MG63 (cell line): Measurements from ENCODE around the gene TRAPPC11. TPM values are rescaled to one million over a fixed set of nuclear protein-coding genes. Genes with fewer than 3 reads are reported as not detected.

Source experiments
- DNase-seq: peaks from one replicate; pipeline ENCODE4 v3.0.0-alpha.2; 2020
- H3K27me3 ChIP-seq: fragments of 250-450 bp; sonication (Bioruptor Pico); 2 replicates; pipeline ENCODE4 v1.5.1; 2020; ENCODE audit warnings: mild to moderate bottlenecking, moderate library complexity
- H3K36me3 ChIP-seq: fragments of 250-450 bp; sonication (Bioruptor Pico); 2 replicates; pipeline ENCODE4 v1.5.1; 2020; ENCODE audit warnings: mild to moderate bottlenecking, moderate library complexity
- H3K4me3 ChIP-seq: fragments of 250-450 bp; sonication (Bioruptor Pico); 2 replicates; pipeline ENCODE4 v1.5.1; 2020; ENCODE audit warnings: mild to moderate bottlenecking, moderate library complexity
- H3K9me3 ChIP-seq: fragments of 250-450 bp; sonication (Bioruptor Pico); 2 replicates; pipeline ENCODE4 v1.5.1; 2020; ENCODE audit warnings: mild to moderate bottlenecking, moderate library complexity
- total RNA-seq: library from RNA; depleted of rRNA; stranded (reverse); fragments of >200 nt; shearing (Covaris generic); gene quantifications from 2 replicates; pipeline ENCODE4 v1.2.3, GENCODE V29; 2014; ENCODE audit warnings: low replicate concordance

Gene TRAPPC11
- total RNA-seq, 1 experiment from 2014 or later = 20.3 TPM

DNA sequence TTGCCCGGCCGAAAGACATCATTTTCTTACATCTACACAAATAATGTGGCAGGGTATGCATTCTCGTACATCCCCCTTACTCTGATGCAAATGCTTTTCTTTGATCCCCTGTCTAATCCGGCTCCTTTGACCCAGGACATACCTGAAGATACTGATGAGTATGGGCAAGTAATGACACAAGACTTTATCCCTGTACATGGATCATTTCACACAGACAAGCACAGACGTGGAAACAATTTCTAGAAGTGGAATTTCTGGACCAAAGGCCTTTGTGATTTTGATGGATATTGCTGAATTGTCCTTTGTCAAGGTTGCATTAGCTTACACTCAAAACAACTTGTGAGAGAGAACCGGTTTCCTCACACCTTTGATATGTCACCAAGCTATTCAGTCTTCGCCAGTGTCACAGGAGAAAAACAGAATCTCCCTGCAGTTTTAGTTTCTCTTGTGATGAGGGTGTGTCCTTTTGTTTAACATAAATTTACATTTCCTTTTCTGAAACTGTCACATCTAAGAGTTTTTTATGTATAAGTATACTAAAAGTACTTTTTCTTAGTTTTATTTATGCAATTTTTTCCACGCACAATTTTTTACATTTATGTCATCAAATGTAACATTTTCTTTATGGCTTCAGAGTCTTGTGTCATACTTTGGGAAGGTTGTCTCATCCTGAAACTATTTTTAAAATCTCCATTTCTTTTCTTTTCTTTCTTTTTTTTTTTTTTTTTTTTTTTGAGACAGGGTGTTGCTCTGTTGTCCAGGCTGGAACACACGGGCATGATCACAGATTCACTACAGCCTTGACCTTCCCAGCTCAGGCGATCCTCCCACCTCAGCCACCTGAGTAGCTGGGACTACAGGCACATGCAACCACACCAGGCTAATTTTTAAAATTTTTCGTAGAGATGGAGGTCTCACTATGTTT is 25.4 kb upstream of the TRAPPC11 start:
- no peak overlapping the region for H3K4me3 ChIP-seq
- no peaks in the 10 kb centered on the region for H3K36me3 ChIP-seq
- DNase-seq = no peak
- no peaks in the 10 kb centered on the region for H3K27me3 ChIP-seq
- H3K9me3 ChIP-seq = no peaks in the 10 kb centered on the region

DNA sequence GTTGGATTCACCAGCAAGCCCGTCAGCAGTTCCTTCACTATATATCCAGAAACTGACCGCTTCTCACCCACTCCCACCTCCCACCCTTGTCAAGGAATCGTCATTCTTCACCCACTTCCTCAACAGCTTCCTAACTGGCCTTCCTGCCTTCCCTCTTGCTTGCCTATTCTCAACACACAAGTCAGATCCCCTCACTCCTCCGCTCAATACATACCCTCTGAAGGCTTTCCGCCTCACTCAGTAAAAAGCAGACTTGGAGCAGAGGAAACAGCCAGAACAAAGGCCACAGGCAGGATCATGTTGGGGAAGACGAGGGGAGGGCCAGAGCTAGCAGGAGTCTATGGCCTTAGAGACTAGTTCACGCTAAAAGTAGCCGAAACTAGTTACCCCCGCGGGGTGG is 23.8 kb upstream of the TRAPPC11 start:
- H3K4me3 ChIP-seq = no peak overlapping the region
- DNase-seq = no peak

DNA sequence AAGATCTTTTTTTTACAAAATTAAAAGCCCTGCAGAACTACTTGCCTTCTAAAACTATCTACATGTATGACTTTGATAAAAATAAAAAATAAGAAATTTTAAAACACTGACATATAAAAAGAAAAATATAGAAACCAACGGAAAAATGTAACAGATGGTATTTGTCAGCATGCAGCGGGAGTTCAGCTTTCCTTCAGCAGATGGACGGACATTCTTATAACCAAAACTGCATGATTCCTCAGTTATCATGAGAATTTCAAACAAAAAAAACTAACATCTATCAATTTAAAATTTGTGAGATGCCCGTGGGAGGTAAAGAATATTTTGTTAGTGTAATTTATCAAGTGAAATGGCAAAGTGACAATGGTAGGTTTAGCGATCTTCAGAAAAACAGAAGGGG is 23.4 kb upstream of the TRAPPC11 start:
- Histone ChIP-seq H3K36me3 (no peaks in the 10 kb centered on the region), H3K27me3 (no peaks in the 10 kb centered on the region), H3K4me3 (no peak overlapping the region), H3K9me3 (no peaks in the 10 kb centered on the region)
- no peak for DNase-seq

More for the DNA sequence above, 23.8 kb upstream of the TRAPPC11 start:
- Histone ChIP-seq H3K9me3 (no peaks in the 10 kb centered on the region), H3K36me3 (no peaks in the 10 kb centered on the region), H3K27me3 (no peaks in the 10 kb centered on the region)

DNA sequence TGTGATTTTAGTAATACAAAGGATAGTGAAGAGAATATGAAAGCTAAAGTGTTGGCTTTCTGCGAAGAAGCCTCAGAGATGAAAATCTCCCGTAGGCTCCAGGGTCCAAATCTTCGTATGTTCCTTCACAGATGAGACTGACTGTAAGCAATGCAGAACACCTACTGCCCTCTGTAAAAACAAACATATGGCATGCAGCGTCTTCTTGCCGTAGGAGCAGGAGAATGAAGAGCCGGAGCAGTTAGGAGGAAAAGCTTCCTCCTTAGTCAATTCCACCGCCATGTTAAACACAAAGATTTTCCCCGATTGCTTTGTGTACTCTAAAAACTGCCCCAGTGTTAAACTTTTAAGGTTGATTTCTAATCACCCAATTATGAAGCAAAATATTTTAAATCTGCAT is 22.6 kb upstream of the TRAPPC11 start:
- Histone ChIP-seq H3K9me3 (no peaks in the 10 kb centered on the region), H3K27me3 (no peaks in the 10 kb centered on the region), H3K4me3 (no peak overlapping the region), H3K36me3 (peaks cover 3% of the 10 kb centered on the region)
- no peak for DNase-seq

DNA sequence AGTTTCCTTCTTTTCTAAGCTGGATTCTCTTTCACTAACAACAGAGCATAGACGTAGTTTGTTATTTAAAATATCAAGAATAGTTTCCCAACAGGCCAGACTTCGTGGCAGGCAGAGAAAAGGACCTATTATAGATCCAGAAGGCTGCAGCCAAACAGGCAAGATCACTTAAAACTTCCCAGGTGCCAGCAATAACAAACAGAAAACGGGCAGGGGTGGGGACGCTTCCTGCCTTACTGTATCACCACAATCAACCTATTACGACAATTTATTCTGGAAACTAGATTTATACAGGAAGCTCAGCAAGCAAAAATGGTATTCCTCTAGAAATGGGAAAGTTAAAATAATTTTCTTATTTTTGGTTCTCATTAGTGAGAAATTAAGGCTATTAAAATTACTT is 22.2 kb upstream of the TRAPPC11 start:
- Histone ChIP-seq H3K27me3 (no peaks in the 10 kb centered on the region), H3K4me3 (no peak overlapping the region), H3K9me3 (no peaks in the 10 kb centered on the region), H3K36me3 (peaks cover 4% of the 10 kb centered on the region)
- DNase-seq = peak; percentile 85

DNA sequence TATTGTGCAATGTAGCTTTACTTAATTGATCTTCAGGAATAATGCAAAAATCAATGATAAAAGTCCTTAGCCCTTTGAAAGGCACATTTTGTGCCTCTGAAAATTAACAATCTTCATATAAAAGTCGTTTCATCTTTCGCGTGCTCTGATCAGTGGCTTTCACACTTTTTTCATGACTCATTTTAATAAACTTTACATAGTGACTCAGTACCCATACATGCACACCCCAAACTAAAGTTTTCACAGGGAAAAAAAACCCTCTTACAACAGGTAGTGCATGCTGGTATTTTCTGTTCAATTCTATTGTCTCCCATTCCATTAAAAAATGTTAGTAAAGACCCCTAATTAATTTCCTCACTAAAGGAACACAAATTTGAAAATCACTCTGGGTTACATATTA is 21.6 kb upstream of the TRAPPC11 start:
- Histone ChIP-seq H3K4me3 (no peak overlapping the region), H3K27me3 (no peaks in the 10 kb centered on the region), H3K9me3 (no peaks in the 10 kb centered on the region), H3K36me3 (peaks cover 7% of the 10 kb centered on the region)
- no peak for DNase-seq

DNA sequence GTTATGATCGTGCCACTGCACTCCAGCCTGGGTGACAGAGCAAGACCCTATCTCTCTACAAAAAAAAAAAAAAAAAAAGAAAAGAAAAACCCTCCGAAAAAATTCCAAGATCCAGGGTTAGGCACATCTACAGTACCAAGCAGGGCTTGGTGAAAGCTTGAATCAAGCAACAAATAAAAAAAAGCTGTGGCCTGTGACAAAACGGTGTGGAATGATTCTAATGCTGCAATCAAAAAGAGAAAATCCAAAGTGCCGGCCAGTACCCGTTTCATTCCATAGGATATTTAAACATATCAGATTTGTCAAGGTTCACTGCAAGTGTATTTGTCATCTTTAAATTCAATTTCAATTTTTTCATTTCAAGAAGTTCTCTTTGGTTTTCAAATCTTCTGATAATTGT is 20.7 kb upstream of the TRAPPC11 start:
- peak; percentile 45 for DNase-seq
- no peaks in the 10 kb centered on the region for H3K9me3 ChIP-seq
- H3K27me3 ChIP-seq = no peaks in the 10 kb centered on the region
- H3K4me3 ChIP-seq = no peak overlapping the region
- peaks cover 10% of the 10 kb centered on the region for H3K36me3 ChIP-seq

DNA sequence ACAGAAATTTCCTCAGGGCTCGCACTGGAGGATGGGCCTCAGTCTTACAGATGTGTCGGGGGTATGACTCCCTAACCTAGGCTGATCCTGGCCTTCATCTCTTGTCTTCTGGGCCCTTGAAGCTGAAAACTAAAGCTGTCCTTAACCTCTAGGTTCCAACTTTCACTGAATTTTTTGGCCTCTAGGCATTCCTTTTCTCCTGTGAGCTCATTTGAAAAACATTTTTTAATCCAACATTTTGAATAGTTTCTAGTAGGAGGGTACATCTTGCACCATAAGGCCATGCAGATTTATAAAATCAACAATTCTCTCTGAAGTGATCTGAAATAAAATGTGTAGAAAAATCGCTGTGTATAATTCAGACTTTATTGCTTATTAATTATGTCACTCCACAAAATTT is 19.8 kb upstream of the TRAPPC11 start:
- peaks cover 17% of the 10 kb centered on the region for H3K36me3 ChIP-seq
- no peak overlapping the region for H3K4me3 ChIP-seq
- peak; percentile 20 for DNase-seq
- no peaks in the 10 kb centered on the region for H3K27me3 ChIP-seq
- no peaks in the 10 kb centered on the region for H3K9me3 ChIP-seq

DNA sequence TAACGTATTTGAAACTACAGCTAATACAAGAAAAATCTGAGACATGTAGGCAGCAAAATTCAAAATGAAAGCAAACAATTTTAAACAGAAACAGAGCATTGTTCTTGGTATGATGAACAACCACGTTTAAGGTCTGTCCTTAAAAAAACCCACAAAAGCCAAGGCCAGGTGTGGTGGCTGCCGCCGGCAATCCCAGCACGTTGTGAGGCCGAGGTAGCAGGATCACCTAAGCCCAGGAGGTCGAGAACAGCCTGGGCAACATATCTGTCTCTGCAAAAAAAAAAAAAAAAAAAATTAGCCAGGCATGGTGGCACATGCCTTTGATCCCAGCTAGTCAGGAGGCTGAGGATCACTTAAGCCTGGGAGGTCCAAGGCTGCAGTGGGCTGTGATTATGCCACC is 13.8 kb upstream of the TRAPPC11 start:
- H3K27me3 ChIP-seq = no peaks in the 10 kb centered on the region
- peaks cover 62% of the 10 kb centered on the region for H3K36me3 ChIP-seq
- no peaks in the 10 kb centered on the region for H3K9me3 ChIP-seq
- no peak overlapping the region for H3K4me3 ChIP-seq
- DNase-seq = no peak

DNA sequence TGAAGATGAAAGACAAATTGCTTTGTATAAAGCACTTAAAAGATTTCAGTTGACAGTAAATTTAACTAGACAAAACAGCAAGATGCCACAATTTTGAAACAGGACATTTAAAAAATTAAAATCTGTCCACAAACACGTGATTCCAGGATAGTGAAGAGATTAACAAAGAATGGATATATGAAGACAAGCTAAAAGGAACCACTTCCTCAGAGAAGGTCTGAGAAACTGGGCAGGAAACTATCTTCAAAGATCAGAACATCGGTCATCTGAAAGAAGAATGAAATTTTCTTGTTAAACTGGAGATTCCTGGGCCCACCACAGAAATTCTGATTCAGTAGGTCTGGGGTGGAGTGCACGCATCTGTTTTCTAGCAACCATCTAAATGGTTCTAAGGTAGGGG is 1.5 kb upstream of the TRAPPC11 start:
- H3K27me3 ChIP-seq = no peaks in the 10 kb centered on the region
- peak overlapping the region; percentile 94 for H3K4me3 ChIP-seq
- no peaks in the 10 kb centered on the region for H3K9me3 ChIP-seq
- no peak for DNase-seq
- H3K36me3 ChIP-seq = peaks cover 38% of the 10 kb centered on the region

DNA sequence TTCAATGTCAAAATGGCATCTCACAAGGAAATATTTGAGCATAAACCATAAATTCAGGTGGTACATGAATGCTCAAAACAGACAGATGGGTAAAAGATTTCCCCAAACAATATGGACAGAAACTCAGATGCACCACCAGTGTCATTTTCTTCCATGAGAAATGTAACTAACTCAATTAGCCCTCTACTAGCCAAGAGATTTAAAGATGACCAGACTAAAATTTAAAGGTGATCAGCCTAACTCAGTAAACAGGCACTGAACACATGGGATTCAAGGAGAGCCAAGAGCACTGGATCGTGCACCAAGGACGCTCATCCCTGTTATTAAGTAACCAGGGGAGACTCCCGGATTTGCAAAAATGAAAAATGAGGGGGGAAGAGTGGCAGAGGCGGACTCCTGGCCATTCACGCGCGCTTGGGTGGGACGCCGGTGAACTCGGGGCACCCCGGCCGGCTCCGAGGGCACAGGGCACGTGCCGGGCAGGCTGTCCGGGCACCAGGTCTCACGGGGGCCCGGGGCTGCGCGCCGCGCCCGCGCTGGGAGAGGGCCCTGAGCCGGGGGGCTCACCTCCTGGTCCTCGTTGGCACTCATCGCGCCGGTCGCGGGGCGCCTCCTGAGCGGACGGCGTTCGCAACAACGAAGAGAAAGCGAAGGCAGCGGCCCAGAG is 598 bp upstream of the TRAPPC11 start:
- Histone ChIP-seq H3K27me3 (no peaks in the 10 kb centered on the region), H3K4me3 (peak overlapping the region; percentile 94), H3K36me3 (peaks cover 32% of the 10 kb centered on the region), H3K9me3 (no peaks in the 10 kb centered on the region)
- peak; percentile 33 for DNase-seq

DNA sequence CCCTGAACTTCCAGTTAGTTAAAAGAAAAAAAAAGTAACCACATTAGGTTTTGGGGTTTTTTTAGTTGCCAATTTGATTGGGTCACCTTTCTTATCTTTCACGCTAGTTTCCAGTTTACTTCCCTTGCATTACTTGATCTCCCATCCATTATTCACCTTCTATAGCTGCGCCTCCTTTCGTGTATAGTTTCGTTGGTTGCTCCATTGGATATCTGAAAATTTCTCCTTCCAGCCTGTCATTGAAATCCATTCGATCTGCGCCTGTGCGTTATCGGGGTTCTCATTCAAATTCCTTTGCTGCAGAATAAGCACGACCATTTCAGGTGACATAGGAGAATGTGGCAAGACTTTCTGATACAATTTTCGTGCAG is 764 bp downstream of the TRAPPC11 start:
- Histone ChIP-seq H3K27me3 (no peaks in the 10 kb centered on the region), H3K4me3 (peak overlapping the region; percentile 94), H3K36me3 (peaks cover 28% of the 10 kb centered on the region), H3K9me3 (no peaks in the 10 kb centered on the region)
- DNase-seq = no peak

DNA sequence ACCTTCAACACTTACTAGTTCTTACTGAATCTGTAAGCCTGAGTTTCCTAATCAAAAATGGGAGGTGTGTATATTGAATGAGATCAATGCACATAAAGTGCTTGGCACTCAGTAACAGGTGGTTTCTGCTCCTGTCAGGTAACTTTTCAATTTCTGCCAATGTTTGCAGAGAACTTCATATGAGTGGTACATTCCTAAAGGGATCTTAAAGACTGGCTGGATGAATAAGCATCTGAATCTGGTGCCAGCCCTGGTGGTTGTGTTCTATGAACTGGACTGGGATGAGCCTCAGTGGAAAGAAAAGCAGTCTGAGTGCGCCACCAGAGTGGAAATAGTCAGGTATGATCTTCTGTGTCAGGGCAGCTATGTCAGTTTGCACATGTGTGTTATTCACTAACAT is 7.0 kb downstream of the TRAPPC11 start:
- Histone ChIP-seq H3K27me3 (no peaks in the 10 kb centered on the region), H3K36me3 (peaks cover 48% of the 10 kb centered on the region), H3K9me3 (no peaks in the 10 kb centered on the region), H3K4me3 (no peak overlapping the region)
- no peak for DNase-seq

DNA sequence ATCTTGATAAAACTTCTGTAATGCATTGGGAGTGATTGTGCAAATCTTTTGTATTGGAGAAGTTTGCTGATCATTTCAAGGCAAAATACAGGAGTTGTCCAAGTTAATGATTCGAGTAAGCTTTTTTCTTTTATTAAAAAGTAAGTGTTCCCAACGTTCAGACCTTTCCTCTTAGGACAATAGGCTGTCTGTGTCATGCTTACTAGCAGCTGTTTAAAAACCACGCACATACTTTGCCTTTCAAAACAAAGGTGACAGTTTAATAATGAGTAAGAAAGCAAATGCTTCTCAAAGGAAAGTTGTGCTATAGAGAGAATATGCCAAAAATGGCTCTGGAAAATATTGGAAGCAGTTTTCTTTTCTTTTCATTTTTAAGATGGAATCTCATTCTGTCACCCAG is 11.2 kb downstream of the TRAPPC11 start:
- Histone ChIP-seq H3K27me3 (no peaks in the 10 kb centered on the region), H3K36me3 (peaks cover 55% of the 10 kb centered on the region), H3K4me3 (no peak overlapping the region), H3K9me3 (no peaks in the 10 kb centered on the region)
- no peak for DNase-seq

DNA sequence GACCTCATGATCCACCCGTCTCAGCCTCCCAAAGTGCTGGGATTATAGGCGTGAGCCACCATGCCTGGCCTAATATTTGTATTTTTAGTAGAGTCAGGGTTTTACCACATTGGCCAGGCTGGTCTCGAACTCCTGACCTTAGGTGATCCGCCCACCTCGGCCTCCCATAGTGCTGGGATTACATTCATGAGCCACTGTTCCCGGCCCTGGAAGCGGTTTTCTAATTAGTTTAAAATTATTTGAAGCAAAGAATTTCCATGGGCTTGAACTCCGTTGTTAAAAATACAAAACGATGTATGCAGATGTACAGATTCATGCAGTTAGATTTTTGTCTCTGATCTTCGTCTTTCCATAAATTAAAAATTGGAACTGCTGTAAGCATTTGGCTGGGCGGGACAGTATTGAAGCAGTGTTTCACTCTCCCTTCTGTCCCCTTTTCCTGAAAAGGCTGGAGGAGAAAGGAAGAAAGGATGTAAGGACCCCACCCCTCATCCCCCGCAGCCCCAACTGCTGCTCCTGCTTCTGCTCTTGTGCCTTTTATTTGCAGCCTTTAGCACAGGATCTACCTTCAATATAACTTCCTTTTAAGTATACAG is 12.0 kb downstream of the TRAPPC11 start:
- peaks cover 50% of the 10 kb centered on the region for H3K36me3 ChIP-seq

DNA sequence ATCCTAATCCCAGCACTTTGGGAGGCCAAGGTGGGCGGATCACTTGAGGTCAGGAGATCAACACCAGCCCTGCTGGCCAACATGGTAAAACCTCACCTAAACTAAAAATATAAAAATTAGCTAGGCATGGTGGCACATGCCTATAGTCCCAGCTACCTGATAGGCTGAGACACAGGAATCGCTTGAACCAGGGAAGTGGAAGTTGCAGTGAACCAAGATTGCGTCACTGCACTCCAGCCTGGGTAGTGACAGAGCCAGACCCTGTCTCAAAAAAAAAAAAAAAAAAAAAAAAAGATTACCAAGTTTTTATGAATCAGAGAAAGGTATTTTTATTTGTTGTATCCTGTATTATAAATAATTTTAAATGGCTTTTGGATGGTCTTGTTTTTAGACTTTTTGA is 15.1 kb downstream of the TRAPPC11 start:
- Histone ChIP-seq H3K27me3 (no peaks in the 10 kb centered on the region), H3K9me3 (no peaks in the 10 kb centered on the region), H3K4me3 (no peak overlapping the region), H3K36me3 (peaks cover 40% of the 10 kb centered on the region)
- DNase-seq = no peak

More for the DNA sequence above, 12.0 kb downstream of the TRAPPC11 start:
- Histone ChIP-seq H3K4me3 (no peak overlapping the region), H3K9me3 (no peaks in the 10 kb centered on the region), H3K27me3 (no peaks in the 10 kb centered on the region)
- no peak for DNase-seq

DNA sequence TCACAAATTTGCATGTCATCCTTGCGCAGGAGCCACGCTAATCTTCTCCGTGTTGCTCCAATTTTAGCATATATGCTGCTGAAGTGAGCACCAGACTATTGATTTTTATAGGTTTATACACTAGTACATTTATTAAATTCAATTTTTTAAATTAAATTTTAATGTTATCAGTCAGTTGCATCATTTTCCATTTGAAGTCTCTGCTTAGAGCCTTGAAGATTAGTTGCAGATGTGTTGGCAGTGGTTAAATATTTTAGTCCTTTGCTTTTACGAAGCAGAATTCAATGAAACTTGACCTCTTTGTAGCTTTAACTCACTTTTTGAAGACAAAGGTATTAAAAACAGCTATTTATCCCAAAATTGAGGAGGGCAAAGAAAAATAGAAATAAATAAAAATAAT is 16.5 kb downstream of the TRAPPC11 start:
- H3K36me3 ChIP-seq = peaks cover 52% of the 10 kb centered on the region
- H3K4me3 ChIP-seq = no peak overlapping the region
- DNase-seq = no peak
- no peaks in the 10 kb centered on the region for H3K27me3 ChIP-seq
- H3K9me3 ChIP-seq = no peaks in the 10 kb centered on the region
